GM12878 (cell line): ENCODE data around the gene COG4. TPM values are rescaled to one million over a fixed set of nuclear protein-coding genes. Genes with fewer than 3 reads are reported as not detected.

Source experiments
- ATAC-seq: fragments of 200-7000 bp; cut with Tn5 transposase; 3 replicates; pipeline ENCODE4 v1.9.1; 2020; ENCODE audit warnings: mild to moderate bottlenecking, moderate library complexity
- BruUV-seq: library from RNA; stranded (reverse); fragments of 400-500 nt; replicated peaks from 2 replicates; lab custom pipeline; 2021; lab: Mats Ljungman, UMichigan
- CTCF ChIA-PET: fragments of 300-600 bp; sonication (Branson Sonifier 250); formaldehyde crosslinking; extraction: SDS; loops from one replicate; lab custom pipeline; 2021; ENCODE audit warnings: inconsistent platforms; lab: Yijun Ruan, JAX
- POLR2A ChIA-PET: fragments of 350-600 bp; formaldehyde crosslinking; extraction: SDS; loops from one replicate; lab custom pipeline; 2021; ENCODE audit warnings: inconsistent platforms; lab: Charles Lee
- RAD21 ChIA-PET: fragments of 300-600 bp; sonication (Branson Sonifier 250); formaldehyde crosslinking; loops from one replicate; lab custom pipeline; 2023; ENCODE audit warnings: antibody characterized with exemption; ENCODE audit not compliant: unreplicated experiment; lab: Charles Lee
- SMC1A ChIA-PET: fragments of 300-600 bp; sonication (Branson Sonifier 250); formaldehyde crosslinking; loops from one replicate; lab custom pipeline; 2023; ENCODE audit not compliant: unreplicated experiment, uncharacterized antibody; lab: Charles Lee
- DNase-seq: peaks from one replicate; pipeline ENCODE4 v3.0.0-alpha.2; 2011; ENCODE audit warnings: low read depth, low spot score
- FAIRE-seq: peaks from 3 replicates; lab custom pipeline; 2011; peaks lifted over from hg19 to GRCh38; lab: Jason Lieb, UNC
- H2AFZ ChIP-seq: 2 replicates; pipeline ENCODE4 v1.6.0; 2011; ENCODE audit warnings: low read depth, low read length, control low read depth; ENCODE audit not compliant: control insufficient read depth
- H3K27ac ChIP-seq: 2 replicates; pipeline ENCODE4 v1.5.1; 2011; ENCODE audit warnings: control low read depth; ENCODE audit not compliant: control insufficient read depth, insufficient read depth
- H3K27me3 ChIP-seq, 2 experiments: replicated peaks in 1 of 2; 2 replicates each; pipeline versions ENCODE4 v1.6.0 to v1.6.1; 2011; ENCODE audit warnings: low read length in 1 of 2; ENCODE audit not compliant: control insufficient read depth in 2 of 2, insufficient read depth in 2 of 2
- H3K36me3 ChIP-seq, 2 experiments: 2 replicates each; pipeline ENCODE4 v1.5.1; 2011; ENCODE audit warnings: low read length in 1 of 2; ENCODE audit not compliant: control insufficient read depth in 2 of 2, insufficient read depth in 2 of 2
- H3K4me1 ChIP-seq: 2 replicates; pipeline ENCODE4 v1.6.1; 2011; ENCODE audit warnings: mild to moderate bottlenecking, low read length, moderate library complexity, mixed read lengths; ENCODE audit not compliant: control insufficient read depth, insufficient read depth
- H3K4me2 ChIP-seq: 2 replicates; pipeline ENCODE4 v1.6.0; 2011; ENCODE audit warnings: control low read depth; ENCODE audit not compliant: control insufficient read depth, insufficient read depth
- H3K4me3 ChIP-seq: fragments of 200-600 bp; sonication (generic); 2 replicates; pipeline ENCODE4 v1.5.1; 2016
- H3K79me2 ChIP-seq: 2 replicates; pipeline ENCODE4 v1.6.0; 2011; ENCODE audit warnings: low read length; ENCODE audit not compliant: control insufficient read depth, insufficient read depth
- H3K9ac ChIP-seq: 2 replicates; pipeline ENCODE4 v1.8.0; 2011; ENCODE audit warnings: low read length, control low read depth, mixed read lengths; ENCODE audit not compliant: control insufficient read depth, insufficient read depth
- H3K9me3 ChIP-seq: replicated peaks from 3 replicates; pipeline ENCODE4 v1.5.1; 2011; ENCODE audit warnings: mild to moderate bottlenecking, low read length; ENCODE audit not compliant: control insufficient read depth, insufficient read depth
- H4K20me1 ChIP-seq: 2 replicates; pipeline ENCODE4 v1.6.0; 2011; ENCODE audit not compliant: control insufficient read depth, insufficient read depth
- BACH1 ChIP-seq: fragments of 450-650 bp; IDR thresholded peaks from 2 replicates; pipeline ENCODE4 v1.6.1; 2017; ENCODE audit warnings: mild to moderate bottlenecking, borderline replicate concordance
- BCL3 ChIP-seq: IDR thresholded peaks from 2 replicates; pipeline ENCODE4 v1.6.1; 2011; ENCODE audit warnings: borderline replicate concordance, low read depth, mild to moderate bottlenecking, moderate library complexity, low read length; ENCODE audit not compliant: insufficient read depth, poor library complexity, severe bottlenecking
- BRCA1 ChIP-seq: IDR thresholded peaks from 2 replicates; pipeline ENCODE4 v1.6.1; 2011; ENCODE audit warnings: low read depth, low read length, improper control_type of control experiment
- EED ChIP-seq: sonication (generic); IDR thresholded peaks from 2 replicates; pipeline ENCODE4 v1.6.1; 2016; ENCODE audit warnings: antibody characterized with exemption, low read depth
- IRF5 ChIP-seq: fragments of 450-650 bp; IDR thresholded peaks from 2 replicates; pipeline ENCODE4 v1.6.1; 2017; ENCODE audit warnings: borderline replicate concordance
- MTA3 ChIP-seq: IDR thresholded peaks from 2 replicates; pipeline ENCODE4 v1.6.1; 2012; ENCODE audit warnings: low read length, inconsistent platforms, borderline replicate concordance
- MXI1 ChIP-seq: fragments of 150-350 bp; IDR thresholded peaks from 2 replicates; pipeline ENCODE4 v1.6.1; 2011; ENCODE audit warnings: low read depth, mild to moderate bottlenecking, inconsistent platforms, low read length, improper control_type of control experiment
- POLR2A ChIP-seq: IDR thresholded peaks from 2 replicates; pipeline ENCODE4 v1.6.1; 2011; ENCODE audit warnings: low read depth, mild to moderate bottlenecking, low read length
- STAT3 ChIP-seq: IDR thresholded peaks from 2 replicates; pipeline ENCODE4 v1.6.1; 2011; ENCODE audit warnings: low read depth, low read length, improper control_type of control experiment
- TCF7 ChIP-seq: IDR thresholded peaks from 2 replicates; pipeline ENCODE4 v1.6.1; 2014; ENCODE audit warnings: antibody characterized with exemption, borderline replicate concordance
- YBX1 ChIP-seq: fragments of 450-650 bp; IDR thresholded peaks from 2 replicates; pipeline ENCODE4 v1.6.1; 2016; ENCODE audit warnings: antibody characterized with exemption
- ZNF274 ChIP-seq: IDR thresholded peaks from one replicate; pipeline ENCODE4 v1.8.0; 2011; ENCODE audit not compliant: insufficient read length, insufficient read depth
- WGBS: methylation state at CpG from one replicate; pipeline ENCODE4 v1.1.6; 2016; ENCODE audit warnings: low lambda C conversion rate; ENCODE audit not compliant: insufficient replicate concordance, insufficient coverage; ENCODE audit errors: missing lambda C conversion rate; 5-methylcytosine and 5-hydroxymethylcytosine counted together
- in situ Hi-C: fragments of 300-500 bp; cut with MboI; formaldehyde crosslinking; loops from 9 replicates; pipeline ENCODE4 v1.14.3; 2018; ENCODE audit warnings: mixed read lengths
- intact Hi-C: fragments of 100-400 bp; cut with micrococcal nuclease; formaldehyde crosslinking; loops from one replicate; pipeline ENCODE4 v1.14.2; 2022; ENCODE audit not compliant: unreplicated experiment
- polyA plus RNA-seq, 11 experiments: library from polyadenylated mRNA; depleted of rRNA in 4 of 11; unstranded in 6 of 11; stranded (reverse) in 5 of 11; fragments of >200 nt; fragmentation: Nextera tagmentation in 4 of 11; fragmentation: Illumina TruSeq in 1 of 11; extraction: Ambion mirVana in 4 of 11; extraction: Trizol in 1 of 11; gene quantifications; 1 replicate in 1 of 11; 2 replicates in 10 of 11; pipeline versions ENCODE4 v1.2.1 to v1.2.3, GENCODE V29; 2011 to 2016; ENCODE audit warnings: inconsistent platforms in 2 of 11, missing spikeins in 2 of 11, low read depth in 1 of 11
- total RNA-seq, 4 experiments: library from RNA; depleted of rRNA in 3 of 4; stranded (reverse); fragments of >200 nt in 3 of 4; fragmentation: Illumina TruSeq in 1 of 4; extraction: Trizol in 1 of 4; gene quantifications; 2 replicates each; pipeline versions ENCODE4 v1.2.1 to v1.2.3, GENCODE V29; 2013 to 2021

The COG4 gene
- total and polyA plus RNA-seq, 10 of the 15 experiments (the other 5 are each of a cell fraction or from before 2014, with no cell fraction given), result 7.0 to 57.7 (median 33.0) TPM

- POLR2A ChIA-PET, result interaction anchor here (2.6 kb wide), 1 partner anchor 42 kb away, joined by 11 read pairs; the partner anchor contains the start of gene ST3GAL2
- peaks cover 17 to 28% of the 10 kb centered on the region in 2 experiments for H3K36me3 ChIP-seq
- H4K20me1 ChIP-seq, result no peaks in the 10 kb centered on the region
- no peak for FAIRE-seq
- no peaks in the 10 kb centered on the region for H3K9me3 ChIP-seq
- intact Hi-C loops, result no loop called here
- 91% methylated on average over 10 of the region's 10 CpGs for WGBS
- no peak overlapping the region for H3K4me3 ChIP-seq
- H3K4me1 ChIP-seq, result peaks cover 35% of the 10 kb centered on the region
- no peak for ATAC-seq
- CTCF ChIA-PET, result interaction anchor here (0.9 to 1.4 kb wide), 3 partner anchors 46 to 85 kb away, joined by 3 to 4 read pairs (median 4); no protein-coding TSS in a partner anchor
- H2AFZ ChIP-seq, result no peak overlapping the region
- in situ Hi-C loops, result no loop called here
- no peaks in the 10 kb centered on the region for H3K79me2 ChIP-seq
- TF ChIP-seq EED (no peak), POLR2A (0 out of 2 replicates have a peak, but pooled peaks have one; percentile 4), IRF5 (no peak)
- no peak overlapping the region for H3K9ac ChIP-seq
- RAD21 ChIA-PET, result no interaction called here
- no TSS peak for BruUV-seq
- H3K27me3 ChIP-seq, result no peaks in the 10 kb centered on the region
- no peak overlapping the region for H3K27ac ChIP-seq
- H3K4me2 ChIP-seq, result no peak overlapping the region
- DNase-seq, result no peak
- SMC1A ChIA-PET, result interaction anchor here (3.3 kb wide), 1 partner anchor 99 kb away, joined by 11 read pairs; no protein-coding TSS in a partner anchor
Observed at GRCh38 chr16:70478912-70479341, 44.4 kb downstream of the COG4 start.

- no peak overlapping the region for H3K4me3 ChIP-seq
- no peak overlapping the region for H2AFZ ChIP-seq
- DNase-seq (no peak), ATAC-seq (no peak), FAIRE-seq (no peak)
- ChIA-PET POLR2A (interaction anchor here (1.2 to 2.6 kb wide), 4 partner anchors 41 to 327 kb away, joined by 3 to 16 read pairs (median 10); partner anchors contain the start of gene ST3GAL2), SMC1A (interaction anchor here (0.7 to 3.3 kb wide), 10 partner anchors 8 to 98 kb away, joined by 3 to 11 read pairs (median 4); partner anchors contain the start of genes COG4 and ST3GAL2), RAD21 (interaction anchor here (1.0 to 3.2 kb wide), 6 partner anchors 17 to 113 kb away, joined by 3 to 19 read pairs (median 4); no protein-coding TSS in a partner anchor), CTCF (interaction anchor here (0.7 to 1.4 kb wide), 5 partner anchors 45 to 84 kb away, joined by 3 to 4 read pairs (median 3); no protein-coding TSS in a partner anchor)
- no peaks in the 10 kb centered on the region for H3K79me2 ChIP-seq
- H3K27ac ChIP-seq, result peak overlapping the region; percentile 84
- no peaks in the 10 kb centered on the region for H4K20me1 ChIP-seq
- no peak overlapping the region for H3K4me2 ChIP-seq
- intact Hi-C loops (no loop called here), in situ Hi-C loops (no loop called here)
- 100% methylated on average over 8 of the region's 8 CpGs for WGBS
- H3K9ac ChIP-seq, result no peak overlapping the region
- H3K36me3 ChIP-seq, result peaks cover 13 to 24% of the 10 kb centered on the region in 2 experiments
- no peaks in the 10 kb centered on the region for H3K27me3 ChIP-seq
- H3K4me1 ChIP-seq, result peaks cover 27% of the 10 kb centered on the region
- no peaks in the 10 kb centered on the region for H3K9me3 ChIP-seq
- no TSS peak for BruUV-seq
- no peak for TF ChIP-seq TCF7
- no peak for TF ChIP-seq BCL3
- no peak for TF ChIP-seq STAT3
- no peak for TF ChIP-seq BACH1
- no peak for TF ChIP-seq MXI1
- TF ChIP-seq YBX1, result no peak
- TF ChIP-seq MTA3, result no peak
- TF ChIP-seq BRCA1, result no peak
- TF ChIP-seq ZNF274, result no peak
Observed at GRCh38 chr16:70478169-70478568, 45.2 kb downstream of the COG4 start.
